Measurements from ENCODE around the gene KRT86. TPM values are rescaled to one million over a fixed set of nuclear protein-coding genes. Genes with fewer than 3 reads are reported as not detected.
A peak's percentile ranks its signal among the peaks of the same experiment; 100 is the strongest.
"Not testable (repeated sequence)": the region's sequence is repeated elsewhere in the genome, so short reads cannot be mapped to it uniquely, and the experiment has no call there.

KRT86 gene
- polyA plus RNA-seq, 4 donors: 0.08 to 0.25 TPM; not detected in 2

- no peak for DNase-seq (ENCODE audit: low read depth in 4 of 4, low spot score in 2 of 4)
These were observed 24.1 kb upstream of the KRT86 start for GRCh38 chr12:52250048-52250990.

GRCh38 chr12:52251367-52252051 lies 22.9 kb upstream of the KRT86 start:
- DNase-seq (ENCODE audit: low read depth in 4 of 4, low spot score in 2 of 4): no peak

GRCh38 chr12:52252175-52252615 lies 22.2 kb upstream of the KRT86 start:
- DNase-seq (ENCODE audit: low read depth in 4 of 4, low spot score in 2 of 4): not testable (repeated sequence)

GRCh38 chr12:52252728-52253343 lies 21.6 kb upstream of the KRT86 start:
- DNase-seq (ENCODE audit: low read depth in 4 of 4, low spot score in 2 of 4): no peak

GRCh38 chr12:52253391-52254179 lies 20.9 kb upstream of the KRT86 start:
- DNase-seq (ENCODE audit: low read depth in 4 of 4, low spot score in 2 of 4): no peak

- DNase-seq (ENCODE audit: low read depth in 4 of 4, low spot score in 2 of 4): no peak
These were observed 20.1 kb upstream of the KRT86 start for GRCh38 chr12:52254180-52254964.

GRCh38 chr12:52254965-52255751 lies 19.3 kb upstream of the KRT86 start:
- no peak for DNase-seq (ENCODE audit: low read depth in 4 of 4, low spot score in 2 of 4)

- DNase-seq (ENCODE audit: low read depth in 4 of 4, low spot score in 2 of 4): no peak
These were observed 18.4 kb upstream of the KRT86 start for GRCh38 chr12:52255926-52256583.

- DNase-seq (ENCODE audit: low read depth in 4 of 4, low spot score in 2 of 4): no peak
These were observed 17.9 kb upstream of the KRT86 start for GRCh38 chr12:52256584-52256935.

GRCh38 chr12:52257074-52257551 lies 17.3 kb upstream of the KRT86 start:
- no peak for DNase-seq (ENCODE audit: low read depth in 4 of 4, low spot score in 2 of 4)

- not testable (repeated sequence) for DNase-seq (ENCODE audit: low read depth in 4 of 4, low spot score in 2 of 4)
These were observed 16.5 kb upstream of the KRT86 start for GRCh38 chr12:52257922-52258321.

- DNase-seq (ENCODE audit: low read depth in 4 of 4, low spot score in 2 of 4): no peak
These were observed 16.0 kb upstream of the KRT86 start for GRCh38 chr12:52258335-52258901.

- no peak for DNase-seq (ENCODE audit: low read depth in 4 of 4, low spot score in 2 of 4)
These were observed 14.7 kb upstream of the KRT86 start for GRCh38 chr12:52259657-52260243.

GRCh38 chr12:52260361-52261207 lies 13.9 kb upstream of the KRT86 start:
- peak in 1 of 4 donors; percentile 61 for DNase-seq (ENCODE audit: low read depth in 4 of 4, low spot score in 2 of 4)

GRCh38 chr12:52261208-52261484 lies 13.3 kb upstream of the KRT86 start:
- no peak for DNase-seq (ENCODE audit: low read depth in 4 of 4, low spot score in 2 of 4)

GRCh38 chr12:52262286-52262685 lies 12.2 kb upstream of the KRT86 start:
- DNase-seq (ENCODE audit: low read depth in 4 of 4, low spot score in 2 of 4): no peak
